ENCODE results near the gene CSRNP3.

The CSRNP3 gene

GRCh38 chr2:165632594-165632993 lies 163.1 kb downstream of the CSRNP3 start:
- no peak for DNase-seq (ENCODE audit: low read depth)
- no peak overlapping the region for H3K4me3 ChIP-seq (ENCODE audit: low read depth, low read length)
- no peak for TF ChIP-seq CTCF (IDR thresholded peaks at IDR 0.05; ENCODE audit: low read depth, low read length, missing control alignments)

GRCh38 chr2:165633431-165633830 lies 163.9 kb downstream of the CSRNP3 start:
- DNase-seq (ENCODE audit: low read depth) = no peak
- TF ChIP-seq CTCF (IDR thresholded peaks at IDR 0.05; ENCODE audit: low read depth, low read length, missing control alignments) = no peak
- H3K4me3 ChIP-seq (ENCODE audit: low read depth, low read length) = no peak overlapping the region

- DNase-seq (ENCODE audit: low read depth) = no peak
- H3K4me3 ChIP-seq (ENCODE audit: low read depth, low read length) = no peak overlapping the region
- no peak for TF ChIP-seq CTCF (IDR thresholded peaks at IDR 0.05; ENCODE audit: low read depth, low read length, missing control alignments)
These were observed 164.8 kb downstream of the CSRNP3 start for GRCh38 chr2:165634282-165634681.

- TF ChIP-seq CTCF (IDR thresholded peaks at IDR 0.05; ENCODE audit: low read depth, low read length, missing control alignments) = no peak
- no peak for DNase-seq (ENCODE audit: low read depth)
These were observed 165.4 kb downstream of the CSRNP3 start for GRCh38 chr2:165634855-165635254.

GRCh38 chr2:165635532-165635931 lies 166.0 kb downstream of the CSRNP3 start:
- DNase-seq (ENCODE audit: low read depth) = no peak
- TF ChIP-seq CTCF (IDR thresholded peaks at IDR 0.05; ENCODE audit: low read depth, low read length, missing control alignments) = no peak
- H3K4me3 ChIP-seq (ENCODE audit: low read depth, low read length) = no peak overlapping the region

More at GRCh38 chr2:165634855-165635254, 165.4 kb downstream of the CSRNP3 start:
- H3K4me3 ChIP-seq (ENCODE audit: low read depth, low read length) = no peak overlapping the region

- no peak for TF ChIP-seq CTCF (IDR thresholded peaks at IDR 0.05; ENCODE audit: low read depth, low read length, missing control alignments)
- H3K4me3 ChIP-seq (ENCODE audit: low read depth, low read length) = no peak overlapping the region
- DNase-seq (ENCODE audit: low read depth) = no peak
These were observed 167.5 kb downstream of the CSRNP3 start for GRCh38 chr2:165636959-165637358.

- no peak for TF ChIP-seq CTCF (IDR thresholded peaks at IDR 0.05; ENCODE audit: low read depth, low read length, missing control alignments)
- DNase-seq (ENCODE audit: low read depth) = no peak
- no peak overlapping the region for H3K4me3 ChIP-seq (ENCODE audit: low read depth, low read length)
These were observed 167.9 kb downstream of the CSRNP3 start for GRCh38 chr2:165637396-165637795.

All from GM12864 (cell line).